ENCODE results near the gene SHANK2.

Gene SHANK2

DNA sequence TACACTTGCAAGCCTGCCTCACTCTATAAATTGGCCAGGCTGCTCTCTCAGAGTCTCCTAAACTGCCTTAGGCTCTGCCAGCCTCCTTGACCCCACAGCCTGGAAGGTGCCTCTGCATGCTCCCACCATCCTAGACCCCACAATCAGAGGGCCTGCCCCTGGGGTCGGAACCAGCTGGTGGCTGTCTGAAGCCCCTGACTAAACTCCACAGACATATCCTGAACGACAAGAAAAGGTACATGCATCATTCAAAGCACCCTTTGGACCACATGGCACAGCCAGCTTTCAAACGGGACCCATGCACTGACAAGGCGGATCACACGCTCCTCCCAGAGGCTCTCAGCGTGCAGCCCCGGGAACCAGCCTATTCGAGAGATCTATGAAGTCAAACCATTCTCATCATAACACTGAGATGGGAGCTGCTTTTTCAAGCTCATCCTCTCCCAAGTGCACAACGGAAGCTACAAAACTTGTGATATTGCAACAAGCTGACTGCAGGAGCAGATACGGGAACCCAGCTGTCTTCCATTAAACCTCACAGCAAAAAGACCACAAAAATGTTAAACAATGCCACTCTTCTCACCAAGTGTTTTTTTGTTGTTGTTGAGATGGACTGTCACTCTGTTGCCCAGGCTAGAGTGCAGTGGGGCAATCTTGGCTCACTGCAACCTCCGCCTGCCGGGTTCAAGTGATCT is 8.1 kb downstream of the SHANK2 start:
- DNase-seq: no peak
- H3K4me3 ChIP-seq (ENCODE audit: low read depth, low read length): no peak overlapping the region
- H3K9ac ChIP-seq (ENCODE audit: low read length): no peak overlapping the region
- H2BK120ac ChIP-seq (ENCODE audit: insufficient read depth, low read length, poor library complexity): peak overlapping the region; percentile 41
- H3K4me2 ChIP-seq (ENCODE audit: low read length): no peak overlapping the region
- H4K8ac ChIP-seq (ENCODE audit: low read depth, low read length): peak overlapping the region; percentile 54
- H3K79me2 ChIP-seq (ENCODE audit: control insufficient read depth, insufficient read depth, low read length, poor library complexity): peaks cover 19% of the 10 kb centered on the region
- H2BK12ac ChIP-seq (ENCODE audit: low read length): peak overlapping the region; percentile 59
- no peak overlapping the region for H2AFZ ChIP-seq (ENCODE audit: insufficient read depth, low read length, poor library complexity)
- H3K4me1 ChIP-seq (ENCODE audit: control insufficient read depth in 1 of 2, insufficient read depth in 2 of 2, low read length in 2 of 2): peaks cover 47% of the 10 kb centered on the region in 2 experiments
- H3K27me3 ChIP-seq (ENCODE audit: insufficient read depth, low read length): no peaks in the 10 kb centered on the region
- H4K91ac ChIP-seq (ENCODE audit: low read depth, low read length): no peak overlapping the region
- no peak overlapping the region for H4K12ac ChIP-seq (ENCODE audit: low read depth, low read length)
- H3K27ac ChIP-seq (ENCODE audit: low read depth, low read length): no peak overlapping the region
- H3K36me3 ChIP-seq (ENCODE audit: control insufficient read depth in 1 of 2, insufficient read depth in 2 of 2, low read length in 2 of 2): peaks cover 0 to 13% of the 10 kb centered on the region in 2 experiments
- no peak overlapping the region for H3K23ac ChIP-seq (ENCODE audit: low read length)
- peak overlapping the region; percentile 25 for H3K4ac ChIP-seq (ENCODE audit: low read depth, low read length)
- peak overlapping the region; percentile 16 for H3K14ac ChIP-seq (ENCODE audit: low read length)
- peak overlapping the region; percentile 7 for H2BK5ac ChIP-seq (ENCODE audit: low read depth, low read length, poor library complexity)
- no peak overlapping the region for H2AK5ac ChIP-seq (ENCODE audit: low read length)
- peaks cover 42% of the 10 kb centered on the region for H3K79me1 ChIP-seq (ENCODE audit: low read length)
- peak overlapping the region; percentile 60 for H3K18ac ChIP-seq (ENCODE audit: low read length)
- WGBS (ENCODE audit: extremely low coverage, insufficient coverage, insufficient read length): no CpG with 5 or more reads among the region's 12 CpGs
- no peaks in the 10 kb centered on the region for H3K9me3 ChIP-seq (ENCODE audit: insufficient read depth, low read depth, low read length)

DNA sequence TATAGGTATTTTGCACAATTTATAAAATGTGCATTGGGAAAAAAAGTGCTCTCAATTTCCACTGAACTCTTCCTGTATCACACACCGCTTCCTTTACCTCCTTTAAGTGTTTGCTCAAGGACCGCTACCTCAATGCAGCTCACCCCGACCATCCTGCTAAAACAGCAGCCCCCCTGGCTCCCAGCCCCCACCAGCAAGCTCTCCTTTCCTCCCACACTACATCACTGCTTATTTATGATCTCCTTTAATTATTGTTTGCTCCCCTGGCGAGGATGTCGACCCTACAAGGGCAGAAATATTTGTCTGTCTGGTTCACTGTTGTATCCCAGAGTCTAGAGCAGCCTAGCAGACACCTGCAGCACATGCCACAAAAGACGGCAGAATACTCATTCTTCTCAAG is 10.0 kb downstream of the SHANK2 start:
- H2BK120ac ChIP-seq (ENCODE audit: insufficient read depth, low read length, poor library complexity): peak overlapping the region; percentile 70
- H2BK5ac ChIP-seq (ENCODE audit: low read depth, low read length, poor library complexity): no peak overlapping the region
- no peak overlapping the region for H4K8ac ChIP-seq (ENCODE audit: low read depth, low read length)
- H3K9ac ChIP-seq (ENCODE audit: low read length): no peak overlapping the region
- H4K12ac ChIP-seq (ENCODE audit: low read depth, low read length): no peak overlapping the region
- no peak overlapping the region for H3K4me3 ChIP-seq (ENCODE audit: low read depth, low read length)
- H3K27me3 ChIP-seq (ENCODE audit: insufficient read depth, low read length): no peaks in the 10 kb centered on the region
- no peak for DNase-seq
- peak overlapping the region; percentile 34 for H4K91ac ChIP-seq (ENCODE audit: low read depth, low read length)
- H3K36me3 ChIP-seq (ENCODE audit: control insufficient read depth in 1 of 2, insufficient read depth in 2 of 2, low read length in 2 of 2): peaks cover 5 to 14% of the 10 kb centered on the region in 2 experiments
- H3K79me1 ChIP-seq (ENCODE audit: low read length): peaks cover 30% of the 10 kb centered on the region
- H3K4me1 ChIP-seq (ENCODE audit: control insufficient read depth in 1 of 2, insufficient read depth in 2 of 2, low read length in 2 of 2): peaks cover 29 to 30% of the 10 kb centered on the region in 2 experiments
- H2BK12ac ChIP-seq (ENCODE audit: low read length): peak overlapping the region; percentile 63
- no CpG with 5 or more reads among the region's 6 CpGs for WGBS (ENCODE audit: extremely low coverage, insufficient coverage, insufficient read length)
- H3K79me2 ChIP-seq (ENCODE audit: control insufficient read depth, insufficient read depth, low read length, poor library complexity): peaks cover 16% of the 10 kb centered on the region
- peak overlapping the region; percentile 34 for H3K4ac ChIP-seq (ENCODE audit: low read depth, low read length)
- no peak overlapping the region for H3K14ac ChIP-seq (ENCODE audit: low read length)
- H3K9me3 ChIP-seq (ENCODE audit: insufficient read depth, low read depth, low read length): no peaks in the 10 kb centered on the region
- H3K4me2 ChIP-seq (ENCODE audit: low read length): no peak overlapping the region
- peak overlapping the region; percentile 11 for H3K18ac ChIP-seq (ENCODE audit: low read length)
- H2AK5ac ChIP-seq (ENCODE audit: low read length): peak overlapping the region; percentile 2
- peak overlapping the region; percentile 96 for H3K27ac ChIP-seq (ENCODE audit: low read depth, low read length)
- no peak overlapping the region for H2AFZ ChIP-seq (ENCODE audit: insufficient read depth, low read length, poor library complexity)
- no peak overlapping the region for H3K23ac ChIP-seq (ENCODE audit: low read length)

DNA sequence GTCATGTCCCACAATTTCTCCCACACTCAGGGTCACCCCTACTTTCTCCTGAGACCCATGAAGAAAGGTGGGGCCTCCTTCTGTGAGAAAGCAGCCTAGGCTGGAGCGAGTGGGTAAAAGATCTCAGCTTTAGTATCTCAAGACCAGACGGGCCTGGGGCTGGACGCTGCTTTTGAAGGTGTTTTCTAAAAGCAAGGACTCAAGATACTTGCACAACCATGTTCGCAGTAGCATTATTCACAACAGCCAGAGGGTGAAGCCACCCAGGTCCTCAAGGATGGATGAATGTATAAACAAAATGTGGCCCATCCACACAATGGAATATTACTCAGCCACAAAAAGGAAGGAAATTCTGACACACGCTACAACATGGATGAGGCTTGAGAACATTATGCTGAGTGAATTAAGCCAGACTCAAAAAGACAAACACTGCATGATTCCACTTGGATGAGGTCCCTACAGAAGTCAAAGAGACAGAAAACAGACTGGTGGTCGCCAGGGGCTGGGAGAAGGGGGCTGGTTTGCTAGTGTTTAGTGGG is 10.6 kb downstream of the SHANK2 start:
- Histone ChIP-seq H3K27me3 (ENCODE audit: insufficient read depth, low read length) (no peaks in the 10 kb centered on the region), H3K4ac (ENCODE audit: low read depth, low read length) (peak overlapping the region; percentile 22), H3K9me3 (ENCODE audit: insufficient read depth, low read depth, low read length) (no peaks in the 10 kb centered on the region), H3K79me2 (ENCODE audit: control insufficient read depth, insufficient read depth, low read length, poor library complexity) (peaks cover 16% of the 10 kb centered on the region), H4K8ac (ENCODE audit: low read depth, low read length) (peak overlapping the region; percentile 70), H2BK120ac (ENCODE audit: insufficient read depth, low read length, poor library complexity) (peak overlapping the region; percentile 76), H3K23ac (ENCODE audit: low read length) (no peak overlapping the region), H4K91ac (ENCODE audit: low read depth, low read length) (peak overlapping the region; percentile 92), H3K79me1 (ENCODE audit: low read length) (peaks cover 29% of the 10 kb centered on the region), H4K12ac (ENCODE audit: low read depth, low read length) (peak overlapping the region; percentile 19), H2AFZ (ENCODE audit: insufficient read depth, low read length, poor library complexity) (peak overlapping the region; percentile 23), H3K4me3 (ENCODE audit: low read depth, low read length) (no peak overlapping the region), H2BK12ac (ENCODE audit: low read length) (peak overlapping the region; percentile 63), H2AK5ac (ENCODE audit: low read length) (peak overlapping the region; percentile 49), H3K14ac (ENCODE audit: low read length) (peak overlapping the region; percentile 85), H3K36me3 (ENCODE audit: control insufficient read depth in 1 of 2, insufficient read depth in 2 of 2, low read length in 2 of 2) (peaks cover 5 to 14% of the 10 kb centered on the region in 2 experiments), H2BK5ac (ENCODE audit: low read depth, low read length, poor library complexity) (peak overlapping the region; percentile 89), H3K4me1 (ENCODE audit: control insufficient read depth in 1 of 2, insufficient read depth in 2 of 2, low read length in 2 of 2) (peaks cover 28 to 29% of the 10 kb centered on the region in 2 experiments), H3K9ac (ENCODE audit: low read length) (no peak overlapping the region), H3K4me2 (ENCODE audit: low read length) (peak overlapping the region; percentile 59), H3K18ac (ENCODE audit: low read length) (peak overlapping the region; percentile 93), H3K27ac (ENCODE audit: low read depth, low read length) (peak overlapping the region; percentile 96)
- DNase-seq: peak; percentile 70 to 75
- no CpG with 5 or more reads among the region's 6 CpGs for WGBS (ENCODE audit: extremely low coverage, insufficient coverage, insufficient read length)

DNA sequence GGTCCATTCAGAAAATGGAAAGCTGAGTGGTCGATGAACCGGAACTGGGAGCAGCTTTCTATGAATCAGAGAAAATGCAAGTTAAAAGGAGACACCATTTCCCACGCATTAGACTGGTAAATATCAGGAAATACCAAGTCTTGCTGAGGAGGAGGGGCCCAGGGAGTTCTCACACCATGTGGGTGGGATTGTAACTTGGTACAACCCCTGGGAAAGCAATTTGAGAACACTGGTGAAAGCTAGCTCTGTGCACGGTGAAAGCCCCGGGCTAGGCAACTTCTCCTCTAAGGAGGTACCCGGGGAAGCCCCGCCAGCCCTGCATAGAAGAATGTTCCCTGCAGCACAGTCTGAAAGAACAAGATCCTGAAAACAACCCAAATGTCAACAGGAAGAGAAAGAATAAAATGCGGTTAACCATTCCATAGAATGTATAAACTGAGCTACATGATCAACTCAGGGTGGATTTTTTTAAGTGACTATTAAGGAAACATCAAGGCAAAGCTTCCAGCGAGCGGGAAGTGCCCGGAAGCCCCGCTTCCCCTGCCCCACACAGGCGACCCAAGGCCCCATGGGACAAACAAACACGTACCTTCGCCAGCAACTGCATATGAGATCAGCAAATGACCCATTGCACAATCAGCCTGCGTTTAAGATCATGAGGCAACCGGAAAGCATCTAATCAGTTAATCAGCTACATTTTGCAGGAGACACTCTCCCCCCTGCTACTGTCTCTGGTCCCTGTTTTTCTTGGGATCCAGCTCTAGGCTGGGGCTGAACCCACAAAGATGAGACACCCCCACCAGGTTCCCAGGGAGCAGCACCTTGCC is 11.3 kb downstream of the SHANK2 start:
- WGBS (ENCODE audit: extremely low coverage, insufficient coverage, insufficient read length): no CpG with 5 or more reads among the region's 17 CpGs
- Histone ChIP-seq H4K12ac (ENCODE audit: low read depth, low read length) (peak overlapping the region; percentile 19), H3K79me1 (ENCODE audit: low read length) (peaks cover 26% of the 10 kb centered on the region), H3K4ac (ENCODE audit: low read depth, low read length) (peak overlapping the region; percentile 22), H3K4me3 (ENCODE audit: low read depth, low read length) (no peak overlapping the region), H3K9ac (ENCODE audit: low read length) (no peak overlapping the region), H3K27me3 (ENCODE audit: insufficient read depth, low read length) (no peaks in the 10 kb centered on the region), H2AFZ (ENCODE audit: insufficient read depth, low read length, poor library complexity) (peak overlapping the region; percentile 23), H2BK5ac (ENCODE audit: low read depth, low read length, poor library complexity) (peak overlapping the region; percentile 89), H3K36me3 (ENCODE audit: control insufficient read depth in 1 of 2, insufficient read depth in 2 of 2, low read length in 2 of 2) (peaks cover 5 to 14% of the 10 kb centered on the region in 2 experiments), H3K27ac (ENCODE audit: low read depth, low read length) (peak overlapping the region; percentile 96), H2BK120ac (ENCODE audit: insufficient read depth, low read length, poor library complexity) (peak overlapping the region; percentile 76), H4K91ac (ENCODE audit: low read depth, low read length) (peak overlapping the region; percentile 92), H3K79me2 (ENCODE audit: control insufficient read depth, insufficient read depth, low read length, poor library complexity) (peaks cover 13% of the 10 kb centered on the region), H2AK5ac (ENCODE audit: low read length) (peak overlapping the region; percentile 49), H3K4me1 (ENCODE audit: control insufficient read depth in 1 of 2, insufficient read depth in 2 of 2, low read length in 2 of 2) (peaks cover 23 to 25% of the 10 kb centered on the region in 2 experiments), H2BK12ac (ENCODE audit: low read length) (peak overlapping the region; percentile 63), H3K9me3 (ENCODE audit: insufficient read depth, low read depth, low read length) (no peaks in the 10 kb centered on the region), H3K23ac (ENCODE audit: low read length) (no peak overlapping the region), H3K18ac (ENCODE audit: low read length) (peak overlapping the region; percentile 93), H4K8ac (ENCODE audit: low read depth, low read length) (peak overlapping the region; percentile 70), H3K4me2 (ENCODE audit: low read length) (peak overlapping the region; percentile 59), H3K14ac (ENCODE audit: low read length) (peak overlapping the region; percentile 85)
- peak; percentile 95 to 97 for DNase-seq

Measured in trophoblast cell (in vitro differentiated cells and primary cell).